NCI-H2196 (cell line): ENCODE data around the gene MVD.
"Not testable (repeated sequence)": the region's sequence is repeated elsewhere in the genome, so short reads cannot be mapped to it uniquely, and the experiment has no call there.

Source experiments
- DNase-seq: peaks from one replicate; lab custom pipeline; 2025; ENCODE audit not compliant: unreplicated experiment; lab: John Stamatoyannopoulos, UW

Gene MVD

DNA sequence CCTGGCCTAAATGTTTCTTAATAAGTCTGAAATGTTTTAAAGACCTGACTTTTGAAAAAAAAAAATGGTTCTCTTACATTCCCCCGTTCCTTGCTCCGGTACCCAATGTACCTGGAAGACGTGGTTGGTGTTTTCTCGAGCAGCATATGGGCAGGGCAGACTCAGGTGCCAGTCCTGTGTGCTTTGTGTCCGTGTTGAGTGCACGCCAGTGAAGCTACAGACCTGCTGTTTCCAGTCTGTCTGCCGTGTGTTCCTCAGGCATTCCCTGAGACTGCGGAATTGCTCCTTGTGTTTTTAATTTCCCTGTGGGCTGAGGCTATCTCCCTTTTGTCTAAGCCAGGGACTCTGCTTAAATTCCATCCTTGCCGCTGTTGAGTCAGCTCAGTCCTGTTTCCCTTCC is 36.2 kb downstream of the MVD start:
- no peak for DNase-seq

DNA sequence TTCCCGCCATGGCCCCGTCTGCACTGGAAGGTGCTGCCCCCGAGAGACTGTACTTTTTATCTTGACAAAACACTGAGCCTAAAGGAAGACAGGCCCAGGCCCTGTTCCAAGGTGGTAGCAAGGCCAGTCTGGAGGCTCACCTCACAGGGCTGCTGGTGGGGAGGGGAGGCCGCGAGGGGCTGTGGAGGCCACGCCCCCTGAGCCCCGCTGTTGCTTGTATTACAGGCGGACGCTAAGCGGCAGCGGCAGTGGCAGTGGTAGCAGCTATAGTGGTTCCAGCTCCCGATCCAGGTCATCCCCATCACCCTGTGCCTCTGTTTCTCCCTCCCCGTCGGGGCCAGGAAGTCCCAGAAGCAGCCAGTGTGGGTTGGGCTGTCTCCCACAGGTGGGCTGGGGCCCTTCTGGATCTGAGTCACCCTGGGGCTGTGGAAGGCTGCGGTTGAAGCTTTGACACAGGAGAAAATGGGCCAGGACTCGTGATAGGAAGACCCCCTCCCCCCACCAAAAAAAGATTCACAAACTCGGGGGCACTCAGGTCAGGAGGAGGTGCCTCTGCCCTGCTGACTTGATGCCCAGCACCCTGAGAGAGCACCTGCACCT is 37.8 kb downstream of the MVD start:
- no peak for DNase-seq

DNA sequence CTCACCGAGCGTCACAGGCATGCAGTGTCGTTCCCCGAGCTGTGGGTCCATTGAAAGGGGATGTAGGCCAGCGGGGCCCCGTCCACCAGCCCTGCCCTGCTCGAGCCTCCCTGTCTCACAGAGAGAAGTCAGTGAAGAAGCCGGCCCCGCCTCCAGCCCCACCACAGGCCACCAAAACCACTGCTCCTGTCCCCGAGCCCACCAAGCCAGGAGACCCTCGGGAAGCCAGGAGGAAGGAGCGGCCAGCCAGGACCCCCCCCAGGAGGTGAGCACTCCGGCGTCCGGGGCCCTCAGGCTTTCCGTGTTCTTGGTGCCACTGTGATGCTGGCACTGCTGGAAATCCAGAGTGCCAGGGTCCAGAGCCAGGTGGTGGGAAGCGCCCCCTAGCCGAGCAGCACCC is 38.4 kb downstream of the MVD start:
- DNase-seq: no peak

DNA sequence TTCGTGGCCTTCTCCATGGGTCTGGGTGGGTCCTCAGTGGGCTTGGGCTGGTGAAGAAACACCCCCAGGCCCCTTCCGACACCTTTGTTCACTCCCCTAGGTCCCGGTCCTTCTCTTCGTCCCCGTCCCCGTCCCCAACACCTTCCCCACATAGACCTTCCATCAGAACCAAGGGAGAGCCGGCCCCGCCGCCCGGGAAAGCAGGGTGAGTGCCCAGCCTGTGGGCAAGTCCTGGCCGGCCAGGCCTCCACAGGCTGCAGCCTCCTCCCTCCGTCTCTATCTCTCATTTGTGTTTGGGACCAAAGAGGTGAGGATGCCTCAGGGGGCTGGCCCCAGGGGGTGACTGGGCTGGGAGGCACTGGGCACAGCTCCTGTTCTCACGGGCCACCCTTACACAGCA is 39.0 kb downstream of the MVD start:
- no peak for DNase-seq

GRCh38 chr16:88622866-88623265 is 40.0 kb downstream of the MVD start:
- no peak for DNase-seq

GRCh38 chr16:88622125-88622524 is 40.8 kb downstream of the MVD start:
- no peak for DNase-seq

DNA sequence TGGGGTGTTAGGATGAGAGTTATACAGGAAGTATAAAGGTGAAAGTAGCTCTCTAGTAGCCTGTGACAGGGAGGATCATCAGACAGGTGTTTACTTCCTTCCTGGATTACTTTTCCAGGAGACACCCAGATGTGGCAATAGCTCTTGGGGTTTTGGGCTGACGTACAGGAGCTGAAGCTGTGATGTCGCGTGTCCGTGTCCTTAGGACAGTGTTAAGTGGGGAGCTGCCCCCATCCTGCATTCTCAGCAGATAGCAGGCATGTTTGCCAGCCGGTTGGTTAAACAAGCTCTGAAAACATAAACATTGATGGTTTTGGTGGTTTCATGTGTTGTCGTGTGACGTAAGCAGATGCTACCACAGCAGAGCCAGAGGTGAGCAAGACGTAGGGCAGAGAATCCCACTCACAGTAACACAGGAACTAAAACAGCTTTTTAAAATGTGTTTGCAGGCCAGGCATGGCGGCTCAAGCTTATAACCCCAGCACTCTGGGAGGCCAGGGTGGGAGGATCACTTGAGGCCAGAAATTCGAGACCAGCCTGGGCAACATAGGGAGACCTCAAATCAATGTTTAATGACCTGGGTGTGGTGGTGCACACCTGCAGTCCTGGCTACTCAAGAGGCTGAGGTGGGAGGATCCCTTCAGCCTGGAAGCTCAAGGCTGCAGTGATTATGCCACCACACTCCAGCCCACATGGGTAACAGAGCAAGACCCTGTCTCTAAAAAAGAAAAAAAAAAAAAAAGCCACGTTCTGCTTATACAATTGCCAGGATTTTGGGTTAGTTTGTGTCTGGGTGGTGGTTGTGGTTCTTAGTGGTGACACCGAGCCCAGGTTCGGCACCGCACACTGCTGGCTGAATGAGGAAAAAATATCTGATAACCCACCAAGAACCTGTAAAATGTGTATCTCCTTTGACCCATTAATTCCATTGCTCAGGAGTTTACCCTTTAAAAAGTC is 42.8 kb downstream of the MVD start:
- no peak for DNase-seq

GRCh38 chr16:88618956-88619667 is 43.8 kb downstream of the MVD start:
- no peak for DNase-seq

DNA sequence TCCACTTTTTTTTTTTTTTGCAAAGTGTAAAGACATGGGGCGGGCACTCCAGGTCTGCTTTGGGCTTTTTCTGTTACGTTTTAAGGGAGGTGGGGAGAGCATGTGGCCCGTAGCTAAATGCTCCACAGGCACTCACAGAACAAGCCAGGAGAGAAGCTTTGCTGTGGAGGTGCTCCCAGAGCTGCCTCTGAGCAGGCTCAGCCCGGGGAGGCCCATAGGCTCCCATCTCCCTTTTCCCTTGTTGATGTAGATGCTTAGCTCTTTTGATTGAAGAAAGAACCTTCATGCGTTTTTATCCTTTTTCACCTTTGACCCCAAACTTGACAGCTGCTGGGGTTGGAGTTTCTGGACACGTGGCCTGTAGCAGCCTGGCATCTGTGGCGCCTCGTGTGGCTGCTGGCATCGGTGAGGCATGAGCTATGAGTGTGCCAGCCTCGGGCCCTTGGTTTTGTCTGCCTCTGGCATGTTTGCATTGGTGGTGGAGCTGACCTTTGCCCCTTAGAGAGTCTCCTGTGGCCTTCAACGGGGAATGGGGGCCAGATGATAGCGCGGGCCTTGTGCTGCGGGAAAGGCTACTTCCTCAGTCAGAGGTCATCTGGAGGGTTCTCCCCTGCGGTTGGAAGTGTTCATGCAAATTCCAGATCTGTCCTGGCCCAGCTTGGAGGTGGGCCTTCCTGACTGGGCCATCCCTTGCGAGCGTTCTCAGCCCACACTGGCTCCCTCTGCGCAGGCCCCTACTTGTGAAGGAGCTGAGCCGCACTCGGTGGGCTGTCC is 44.5 kb downstream of the MVD start:
- DNase-seq: no peak

DNA sequence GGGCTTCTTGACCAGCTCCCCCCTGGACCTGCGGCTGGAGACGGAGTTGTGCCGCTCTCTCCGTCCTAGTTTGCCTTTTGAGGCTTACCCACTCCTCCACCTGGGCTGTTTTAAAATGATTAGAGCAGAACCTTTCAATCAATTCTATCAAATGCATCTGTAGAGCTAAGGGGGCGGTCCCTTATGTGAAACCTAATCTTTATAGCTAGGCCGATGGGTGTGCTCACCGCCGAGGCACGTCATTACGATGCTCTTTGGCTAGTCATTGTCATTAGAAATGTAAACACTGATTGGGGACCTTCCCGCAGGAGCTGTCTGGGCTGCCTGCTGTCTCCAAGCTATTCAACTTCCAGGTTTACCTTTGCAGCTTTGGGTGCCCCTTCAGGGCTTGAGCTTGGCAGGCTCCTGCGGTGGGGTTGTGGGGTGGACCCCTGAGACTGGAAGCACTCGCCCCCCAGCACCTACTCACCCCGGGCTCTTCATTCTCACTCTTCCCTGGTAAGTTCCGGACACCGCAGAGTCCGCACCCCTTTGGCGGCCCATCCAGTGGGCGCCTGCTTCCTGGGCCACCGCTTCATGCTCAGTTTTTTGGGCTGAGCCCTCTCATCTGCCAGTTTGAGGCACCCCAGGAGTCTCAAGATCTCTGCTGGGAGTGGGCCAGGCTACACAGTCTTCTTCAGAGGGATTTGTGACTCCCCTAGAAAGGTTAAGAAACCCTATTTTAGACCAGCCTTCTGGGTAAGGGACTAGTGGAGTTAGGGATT is 45.4 kb downstream of the MVD start:
- DNase-seq: no peak

DNA sequence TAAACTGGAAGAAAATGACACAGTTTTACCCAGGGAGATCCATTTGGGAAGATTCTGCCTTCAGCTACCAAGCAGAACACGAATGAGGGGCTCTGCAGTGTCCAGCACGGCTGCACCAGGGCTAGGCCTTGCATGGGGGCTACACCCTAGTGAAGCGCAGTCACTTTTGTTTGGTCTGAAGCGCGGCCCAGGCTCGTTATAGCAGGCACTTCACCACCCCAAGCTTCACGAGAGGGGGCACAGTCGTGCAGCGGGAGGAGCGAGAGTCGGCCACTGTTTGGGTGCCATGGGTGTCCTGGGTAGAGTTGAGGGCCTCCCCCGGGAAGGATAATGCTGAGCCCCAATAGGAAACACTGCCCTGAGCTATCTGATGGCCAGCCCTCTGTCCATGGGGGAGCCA is 46.2 kb downstream of the MVD start:
- no peak for DNase-seq

DNA sequence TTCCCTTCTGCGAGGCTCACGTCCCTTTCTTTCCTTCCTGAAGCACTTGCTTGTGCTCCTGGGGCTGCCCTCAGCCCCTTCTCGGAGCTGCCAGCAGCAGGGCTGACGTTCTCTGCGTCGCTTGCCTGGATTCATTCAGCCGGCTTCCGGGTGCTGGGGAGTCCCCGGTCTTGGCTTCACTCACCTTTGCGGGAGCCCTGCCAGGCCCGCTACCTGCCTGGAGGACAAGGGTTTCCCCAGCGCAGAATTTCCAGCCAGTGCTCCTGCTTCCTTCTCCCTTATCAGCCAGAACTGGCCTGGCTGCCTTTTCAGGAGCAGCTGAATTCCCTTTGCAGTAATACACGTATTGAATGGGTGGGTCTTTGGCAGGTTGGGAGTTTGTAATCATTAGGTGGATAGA is 46.6 kb downstream of the MVD start:
- peak; percentile 55 for DNase-seq

DNA sequence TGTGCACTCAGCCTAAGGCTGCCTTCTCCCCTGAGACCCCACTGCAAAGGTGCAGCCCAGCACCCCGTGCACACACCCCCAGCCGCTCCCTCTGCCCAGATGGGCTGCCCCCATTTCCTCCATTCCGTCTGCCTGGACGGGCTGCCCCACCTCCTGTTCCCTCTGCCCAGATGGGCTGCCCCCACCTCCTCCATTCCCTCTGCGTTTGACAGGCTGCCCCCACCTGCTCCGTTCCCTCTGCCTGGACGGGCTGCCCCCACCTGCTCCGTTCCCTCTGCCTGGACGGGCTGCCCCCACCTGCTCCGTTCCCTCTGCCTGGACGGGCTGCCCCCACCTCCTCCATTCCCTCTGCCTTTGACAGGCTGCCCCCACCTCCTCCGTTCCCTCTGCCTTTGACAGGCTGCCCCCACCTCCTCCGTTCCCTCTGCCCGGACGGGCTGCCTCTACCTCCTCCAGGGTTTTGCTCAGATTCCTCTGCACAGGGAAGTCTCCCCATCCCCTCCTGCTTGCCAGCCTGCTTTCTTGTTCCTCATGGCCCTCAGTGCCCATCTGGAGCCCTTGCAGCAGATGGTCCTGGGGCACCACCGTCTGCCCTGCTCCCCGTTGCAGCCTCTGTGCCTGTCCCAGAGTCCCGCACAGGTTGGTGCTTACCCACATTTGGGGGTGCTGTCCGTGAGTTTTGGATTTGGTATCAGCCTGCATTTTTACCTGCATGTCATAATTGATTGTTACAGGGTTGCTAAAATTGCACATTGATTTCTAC is 47.9 kb downstream of the MVD start:
- DNase-seq: no peak

DNA sequence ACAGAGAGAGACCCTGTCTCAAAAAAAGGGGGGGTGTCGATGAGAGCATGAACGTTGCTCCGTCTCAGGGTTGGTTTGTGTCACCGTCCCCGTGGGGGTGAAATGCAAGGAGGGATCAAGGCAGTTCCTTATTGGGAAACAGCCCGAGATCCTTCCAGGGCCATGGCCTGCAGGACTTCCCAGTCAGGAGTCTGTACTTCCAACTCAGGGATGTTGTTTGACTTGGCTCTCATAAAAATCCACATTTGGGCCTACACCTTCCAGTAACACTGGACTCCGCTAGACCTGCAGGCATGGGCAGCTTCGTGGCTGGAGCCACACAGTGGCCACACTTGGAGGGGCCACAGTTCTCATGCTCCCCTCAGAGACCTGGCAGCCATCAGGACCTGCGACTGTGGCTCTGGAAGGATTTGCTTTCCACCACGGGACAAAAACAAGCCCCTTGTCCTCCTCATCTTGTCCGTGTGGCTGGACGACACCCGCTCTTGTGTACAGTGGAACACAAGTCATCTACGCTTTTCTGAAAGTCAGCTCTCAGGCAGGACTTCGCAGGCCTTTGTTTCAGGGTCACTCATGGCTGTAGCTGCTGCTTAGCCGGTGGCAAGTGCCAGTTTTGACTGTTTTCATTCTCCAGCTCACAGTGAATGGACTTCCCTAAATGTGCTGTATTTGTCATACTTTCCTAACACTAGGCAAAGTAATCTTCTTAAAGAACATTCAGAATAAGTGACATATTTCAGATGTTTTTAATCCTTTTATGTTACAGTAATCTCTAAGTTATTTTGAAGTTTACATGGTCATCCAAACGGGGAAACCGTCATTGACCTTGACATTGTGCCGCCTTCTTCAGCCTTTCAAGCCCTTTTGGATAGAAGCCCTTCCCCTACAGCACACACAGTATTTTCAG is 48.7 kb downstream of the MVD start:
- no peak for DNase-seq

DNA sequence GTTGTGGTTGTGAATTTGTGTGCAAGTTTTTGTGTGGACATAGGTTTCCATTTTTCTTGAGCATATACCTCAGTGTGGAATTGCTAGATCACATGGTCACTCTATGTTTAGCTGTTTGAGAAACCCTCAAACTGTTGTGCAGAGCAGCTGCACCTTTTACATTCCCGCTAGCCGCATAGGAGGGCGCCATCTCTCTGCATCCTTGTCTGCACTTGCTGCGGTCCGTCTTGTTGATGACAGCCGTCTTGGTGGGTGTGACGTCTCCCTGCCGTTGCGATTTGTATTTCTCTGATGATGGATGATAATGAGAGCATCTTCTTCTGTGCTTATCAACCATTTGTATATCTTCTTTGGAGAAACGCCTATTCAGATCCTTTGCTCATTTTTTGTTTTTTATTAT is 49.6 kb downstream of the MVD start:
- no peak for DNase-seq

DNA sequence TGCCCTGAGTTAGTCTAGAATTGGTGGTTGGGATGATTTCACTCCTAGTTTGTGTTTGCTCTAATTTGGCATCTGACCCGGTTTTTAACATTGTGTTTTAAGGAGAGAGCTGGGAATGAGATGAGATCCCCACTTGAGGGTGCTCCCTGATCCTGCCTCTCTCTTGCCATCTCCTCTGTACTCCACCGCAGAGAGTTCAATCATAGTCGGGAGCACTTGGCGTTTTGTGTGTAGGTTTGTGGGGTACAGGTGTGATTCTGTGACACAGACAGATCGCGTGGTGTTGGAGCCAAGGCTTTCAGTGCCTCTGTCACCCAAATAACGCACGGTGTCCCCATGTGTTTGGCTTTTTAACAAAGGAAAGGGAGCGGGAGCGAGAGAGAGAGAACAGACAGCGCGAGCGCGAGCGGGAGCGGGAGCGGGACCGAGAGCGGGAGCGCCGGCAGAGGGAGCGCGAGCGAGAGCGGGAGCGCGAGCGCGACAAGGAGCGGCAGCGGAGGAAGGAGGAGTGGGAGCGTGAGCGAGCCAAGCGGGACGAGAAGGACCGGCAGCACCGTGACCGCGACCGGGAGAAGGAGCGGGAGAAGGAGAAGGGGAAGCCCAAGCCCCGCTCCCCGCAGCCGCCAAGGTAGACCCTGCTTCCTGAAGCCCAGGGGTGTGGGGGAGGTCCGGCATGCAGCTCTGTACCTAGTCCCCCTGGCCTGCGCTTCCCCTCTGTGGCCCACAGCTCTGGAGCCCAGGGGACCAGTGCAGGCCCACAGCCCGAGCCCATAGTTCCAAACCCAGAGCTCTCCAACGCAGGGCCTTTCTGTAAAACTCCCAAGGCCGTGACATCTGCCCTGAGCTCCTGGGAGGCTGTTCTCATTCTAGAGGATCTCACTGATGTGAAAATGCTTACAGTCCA is 51.7 kb downstream of the MVD start:
- DNase-seq: no peak

- DNase-seq: no peak
Observed at GRCh38 chr16:88610080-88610479, 52.8 kb downstream of the MVD start.

- DNase-seq: not testable (repeated sequence)
Observed at GRCh38 chr16:88609426-88609825, 53.5 kb downstream of the MVD start.
